HepG2 (cell line): ENCODE results near the gene KANSL1.

Experiments used
- ELK4 ChIP-seq: sonication (generic); formaldehyde crosslinking; IDR thresholded peaks from 2 replicates; pipeline ENCODE4 v1.9.0; 2021; ENCODE audit warnings: missing genetic modification reagents, borderline replicate concordance
- MTF1 ChIP-seq: sonication (generic); formaldehyde crosslinking; IDR thresholded peaks from 2 replicates; pipeline ENCODE4 v1.5.0; 2020; ENCODE audit warnings: missing genetic modification reagents
- NFE2 ChIP-seq: sonication (generic); formaldehyde crosslinking; IDR thresholded peaks from 2 replicates; pipeline ENCODE4 v1.4.0; 2020; ENCODE audit warnings: missing genetic modification reagents
- POLR2AphosphoS5 ChIP-seq: IDR thresholded peaks from 2 replicates; pipeline ENCODE4 v1.6.1; 2012; ENCODE audit warnings: low read depth, low read length
- RAD21 ChIP-seq: fragments of 450-650 bp; formaldehyde crosslinking; IDR thresholded peaks from 2 replicates; pipeline ENCODE4 v1.5.0; 2020; ENCODE audit warnings: mild to moderate bottlenecking
- TAF1 ChIP-seq: sonication (generic); formaldehyde crosslinking; IDR thresholded peaks from 2 replicates; pipeline ENCODE4 v1.4.0; 2020; ENCODE audit warnings: missing genetic modification reagents
- TBP ChIP-seq: sonication (generic); formaldehyde crosslinking; IDR thresholded peaks from 2 replicates; pipeline ENCODE4 v1.5.0; 2020; ENCODE audit warnings: missing genetic modification reagents
- TEAD2 ChIP-seq: sonication (generic); formaldehyde crosslinking; IDR thresholded peaks from 2 replicates; pipeline ENCODE4 v1.9.0; 2021; ENCODE audit warnings: missing genetic modification reagents
- ZNF331 ChIP-seq: sonication (generic); formaldehyde crosslinking; IDR thresholded peaks from 2 replicates; pipeline ENCODE4 v1.4.0; 2020; ENCODE audit warnings: missing genetic modification reagents
- ZNF589 ChIP-seq: sonication (generic); formaldehyde crosslinking; conservative IDR thresholded peaks from 2 replicates; pipeline ENCODE4 v1.8.0; 2022; ENCODE audit warnings: mild to moderate bottlenecking, moderate library complexity, missing genetic modification reagents
- TF ChIP-seq, protein P1 (sequence below): sonication (generic); formaldehyde crosslinking; conservative IDR thresholded peaks from 2 replicates; pipeline ENCODE4 v1.5.0; 2020; ENCODE audit warnings: missing genetic modification reagents
- TF ChIP-seq, protein P2 (sequence below): sonication (generic); formaldehyde crosslinking; IDR thresholded peaks from 2 replicates; pipeline ENCODE4 v1.8.0; 2022; ENCODE audit warnings: missing genetic modification reagents, mild to moderate bottlenecking, inconsistent platforms, borderline replicate concordance

DNA sequence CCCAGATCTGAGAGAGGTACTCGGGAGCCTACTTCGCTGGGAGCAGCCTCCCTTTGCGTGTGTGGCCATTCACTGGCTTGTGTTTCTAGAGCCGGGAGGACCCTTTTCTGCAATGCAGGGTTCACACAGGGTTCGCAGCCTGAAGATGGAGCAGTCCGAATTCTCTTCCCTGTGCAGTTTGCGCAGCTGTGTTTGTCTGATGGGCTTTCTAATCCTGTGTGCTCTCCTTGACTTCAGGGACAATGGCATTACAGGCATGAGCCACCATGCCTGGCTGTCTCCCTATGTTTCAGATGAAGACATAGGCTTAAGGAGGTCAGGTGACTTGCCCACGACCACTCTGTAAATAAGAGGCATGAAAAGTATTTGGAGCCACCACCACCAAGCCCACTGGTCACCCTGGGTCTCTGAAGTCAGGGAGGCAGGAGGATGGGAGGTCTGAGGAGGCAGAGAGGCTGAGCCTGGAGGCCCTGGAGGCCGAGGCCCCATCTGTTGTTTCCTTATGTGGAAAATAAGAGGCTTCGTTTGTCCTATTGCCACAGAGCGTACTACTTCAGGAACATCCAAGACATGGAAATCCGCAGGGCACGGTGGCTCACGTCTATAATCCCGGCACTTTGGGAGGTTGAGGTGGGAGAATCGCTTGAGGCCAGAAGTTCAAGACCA lies 199.1 kb downstream of the KANSL1 start:
- TF ChIP-seq TAF1 (CRISPR knock-in tag) (no peak), TEAD2 (no peak), TBP (CRISPR knock-in tag) (no peak), POLR2AphosphoS5 (no peak), ZNF331 (CRISPR knock-in tag) (no peak), MTF1 (CRISPR knock-in tag) (no peak), ZNF589 (CRISPR knock-in tag) (no peak), RAD21 (CRISPR knock-in tag) (no peak), ELK4 (no peak), NFE2 (no peak)
- TF ChIP-seq, protein P1, sequence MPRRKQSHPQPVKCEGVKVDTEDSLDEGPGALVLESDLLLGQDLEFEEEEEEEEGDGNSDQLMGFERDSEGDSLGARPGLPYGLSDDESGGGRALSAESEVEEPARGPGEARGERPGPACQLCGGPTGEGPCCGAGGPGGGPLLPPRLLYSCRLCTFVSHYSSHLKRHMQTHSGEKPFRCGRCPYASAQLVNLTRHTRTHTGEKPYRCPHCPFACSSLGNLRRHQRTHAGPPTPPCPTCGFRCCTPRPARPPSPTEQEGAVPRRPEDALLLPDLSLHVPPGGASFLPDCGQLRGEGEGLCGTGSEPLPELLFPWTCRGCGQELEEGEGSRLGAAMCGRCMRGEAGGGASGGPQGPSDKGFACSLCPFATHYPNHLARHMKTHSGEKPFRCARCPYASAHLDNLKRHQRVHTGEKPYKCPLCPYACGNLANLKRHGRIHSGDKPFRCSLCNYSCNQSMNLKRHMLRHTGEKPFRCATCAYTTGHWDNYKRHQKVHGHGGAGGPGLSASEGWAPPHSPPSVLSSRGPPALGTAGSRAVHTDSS, result no peak
- TF ChIP-seq, protein P2, sequence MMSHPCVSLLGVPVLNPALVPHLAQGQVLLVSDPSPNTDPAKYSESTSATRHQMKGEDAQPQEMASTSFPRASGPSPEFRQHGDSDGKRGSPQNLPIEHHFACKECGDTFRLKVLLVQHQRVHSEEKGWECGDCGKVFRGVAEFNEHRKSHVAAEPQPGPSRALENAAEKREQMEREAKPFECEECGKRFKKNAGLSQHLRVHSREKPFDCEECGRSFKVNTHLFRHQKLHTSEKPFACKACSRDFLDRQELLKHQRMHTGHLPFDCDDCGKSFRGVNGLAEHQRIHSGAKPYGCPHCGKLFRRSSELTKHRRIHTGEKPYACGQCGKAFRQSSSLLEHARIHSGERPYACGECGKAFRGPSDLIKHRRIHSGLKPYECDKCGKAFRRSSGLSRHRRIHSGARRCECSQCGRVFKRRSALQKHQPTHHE, result no peak
